Right atrium auricular region (tissue), 2 donors: ENCODE results near the gene LYRM7. TPM values are rescaled to one million over a fixed set of nuclear protein-coding genes. Genes with fewer than 3 reads are reported as not detected.
A peak's percentile ranks its signal among the peaks of the same experiment; 100 is the strongest.
"Not testable (repeated sequence)": the region's sequence is repeated elsewhere in the genome, so short reads cannot be mapped to it uniquely, and the experiment has no call there.

Source experiments
- DNase-seq: peaks from one replicate; pipeline ENCODE4 v3.0.0-alpha.2; 2019; ENCODE audit warnings: low spot score
- H3K27ac ChIP-seq, 2 donors: fragments of 200-600 bp; sonication (generic); 1 replicate in 1 of 2; 2 replicates in 1 of 2; pipeline ENCODE4 v1.5.1; 2016 to 2019
- H3K27me3 ChIP-seq, 2 donors: fragments of 200-600 bp; sonication (generic); one replicate each; pipeline versions ENCODE4 v1.5.1 to v1.6.0; 2017 to 2019
- H3K36me3 ChIP-seq: fragments of 200-600 bp; sonication (generic); one replicate; pipeline ENCODE4 v1.5.1; 2016
- H3K4me1 ChIP-seq, 2 donors: fragments of 200-600 bp; sonication (generic); one replicate each; pipeline versions ENCODE4 v1.5.1 to v1.6.0; 2017 to 2019
- H3K4me3 ChIP-seq, 2 donors: fragments of 200-600 bp; sonication (generic); 1 replicate in 1 of 2; 2 replicates in 1 of 2; pipeline ENCODE4 v1.5.1; 2017 to 2019; ENCODE audit warnings: mild to moderate bottlenecking in 1 of 2, moderate library complexity in 1 of 2
- H3K9me3 ChIP-seq, 2 donors: fragments of 200-600 bp; sonication (generic); one replicate each; pipeline ENCODE4 v1.5.1; 2019
- total RNA-seq, 2 donors: library from RNA; depleted of rRNA; stranded (reverse); fragments of >200 nt; gene quantifications; one replicate each; pipeline ENCODE4 v1.1.0, GENCODE V29; 2016
- TF ChIP-seq, protein P1 (sequence below), 2 donors: fragments of 200-600 bp; sonication (generic); IDR thresholded peaks; one replicate each; pipeline ENCODE4 v1.5.1; 2019; ENCODE audit warnings: antibody characterized with exemption in 2 of 2

The LYRM7 gene
- total RNA-seq = 10 to 100 TPM in 1 of 2 donors, 1 to 10 TPM in 1; 7.5 to 30.7 TPM

DNA sequence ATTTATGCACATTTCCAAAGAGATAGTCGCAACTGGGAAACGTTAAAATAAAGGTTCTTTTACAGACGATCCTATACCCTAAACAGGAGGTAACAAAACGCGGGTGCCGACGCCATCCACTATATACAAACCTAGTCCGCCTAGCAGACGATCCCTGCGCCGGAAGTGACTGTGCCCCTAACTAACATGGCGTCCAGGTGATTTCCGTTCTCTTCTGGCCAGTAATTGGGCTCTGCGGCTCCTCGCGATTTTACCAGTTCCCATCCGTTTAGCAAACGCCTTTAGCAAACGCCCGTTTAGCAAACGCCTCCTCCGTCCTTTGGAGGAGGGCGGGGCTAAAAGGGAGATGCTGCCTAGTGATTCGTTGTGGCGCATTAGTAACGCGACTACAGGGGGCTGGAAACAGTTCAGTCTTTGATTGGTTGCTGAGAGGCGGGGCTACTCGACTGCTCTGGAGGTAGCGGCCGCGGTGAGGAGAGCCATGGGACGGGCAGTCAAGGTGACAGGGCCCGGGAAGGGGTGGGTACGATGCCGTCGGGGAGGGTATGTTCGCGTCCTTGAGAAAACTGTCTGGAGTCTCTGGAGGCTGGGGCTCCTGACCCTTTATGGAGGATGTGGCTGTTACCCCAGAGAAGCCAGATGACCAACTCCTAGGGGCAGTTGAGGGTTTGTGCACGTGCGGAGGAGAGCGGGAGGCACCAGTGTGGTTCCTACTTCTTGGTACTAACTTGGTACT, at the start of gene LYRM7:
LYRM7 (plus strand) TSS at position 405 of the 736 bp plus-strand sequence; CDS start at position 482, 77 bp downstream.
- Histone ChIP-seq H3K9me3 (no peaks in the 10 kb centered on the region), H3K4me1 (peaks cover 0 to 20% of the 10 kb centered on the region in 2 donors), H3K36me3 (no peaks in the 10 kb centered on the region), H3K27me3 (no peaks in the 10 kb centered on the region), H3K27ac (peak within 1 kb of the TSS; percentile 80 to 83), H3K4me3 (peak within 1 kb of the TSS; percentile 61 to 68)
- TF ChIP-seq, protein P1, sequence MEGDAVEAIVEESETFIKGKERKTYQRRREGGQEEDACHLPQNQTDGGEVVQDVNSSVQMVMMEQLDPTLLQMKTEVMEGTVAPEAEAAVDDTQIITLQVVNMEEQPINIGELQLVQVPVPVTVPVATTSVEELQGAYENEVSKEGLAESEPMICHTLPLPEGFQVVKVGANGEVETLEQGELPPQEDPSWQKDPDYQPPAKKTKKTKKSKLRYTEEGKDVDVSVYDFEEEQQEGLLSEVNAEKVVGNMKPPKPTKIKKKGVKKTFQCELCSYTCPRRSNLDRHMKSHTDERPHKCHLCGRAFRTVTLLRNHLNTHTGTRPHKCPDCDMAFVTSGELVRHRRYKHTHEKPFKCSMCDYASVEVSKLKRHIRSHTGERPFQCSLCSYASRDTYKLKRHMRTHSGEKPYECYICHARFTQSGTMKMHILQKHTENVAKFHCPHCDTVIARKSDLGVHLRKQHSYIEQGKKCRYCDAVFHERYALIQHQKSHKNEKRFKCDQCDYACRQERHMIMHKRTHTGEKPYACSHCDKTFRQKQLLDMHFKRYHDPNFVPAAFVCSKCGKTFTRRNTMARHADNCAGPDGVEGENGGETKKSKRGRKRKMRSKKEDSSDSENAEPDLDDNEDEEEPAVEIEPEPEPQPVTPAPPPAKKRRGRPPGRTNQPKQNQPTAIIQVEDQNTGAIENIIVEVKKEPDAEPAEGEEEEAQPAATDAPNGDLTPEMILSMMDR (IDR thresholded peaks at IDR 0.05) = no peak
- peak; percentile 97 for DNase-seq

DNA sequence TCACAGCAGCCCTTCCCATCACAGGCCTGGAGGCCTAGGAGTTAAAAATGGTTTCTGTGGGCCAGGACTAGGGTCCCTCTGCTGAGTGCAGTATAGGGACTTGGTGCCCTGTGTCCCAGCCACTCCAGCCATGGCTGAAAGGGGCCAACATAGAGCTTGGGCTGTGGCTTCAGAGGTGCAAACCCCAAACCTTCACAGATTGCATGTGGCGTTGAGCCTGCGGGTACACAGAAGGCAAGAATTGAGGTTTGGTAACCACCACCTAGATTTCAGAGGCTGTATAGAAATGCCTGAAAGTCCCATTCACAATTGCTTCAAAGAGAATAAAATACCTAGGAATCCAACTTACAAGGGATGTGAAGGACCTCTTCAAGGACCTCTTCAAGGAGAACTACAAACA, 43.5 kb upstream of the LYRM7 start:
- H3K9me3 ChIP-seq = peaks cover 0 to 22% of the 10 kb centered on the region in 2 donors
- not testable (repeated sequence) for DNase-seq, H3K4me3 ChIP-seq, H3K27ac ChIP-seq, H3K4me1 ChIP-seq, H3K27me3 ChIP-seq, H3K36me3 ChIP-seq

- Histone ChIP-seq H3K27ac (no peak overlapping the region), H3K4me1 (no peaks in the 10 kb centered on the region), H3K9me3 (peaks cover 0 to 8% of the 10 kb centered on the region in 2 donors), H3K4me3 (no peak overlapping the region), H3K36me3 (no peaks in the 10 kb centered on the region), H3K27me3 (no peaks in the 10 kb centered on the region)
- DNase-seq = no peak
- TF ChIP-seq, protein P1 (IDR thresholded peaks at IDR 0.05) = no peak
Measured at GRCh38 chr5:131129306-131129705, 41.4 kb upstream of the LYRM7 start.

GRCh38 chr5:131133091-131133490, 37.7 kb upstream of the LYRM7 start:
- H3K9me3 ChIP-seq, H3K4me3 ChIP-seq, DNase-seq, H3K27me3 ChIP-seq, H3K4me1 ChIP-seq, H3K36me3 ChIP-seq, H3K27ac ChIP-seq: not testable (repeated sequence)

DNA sequence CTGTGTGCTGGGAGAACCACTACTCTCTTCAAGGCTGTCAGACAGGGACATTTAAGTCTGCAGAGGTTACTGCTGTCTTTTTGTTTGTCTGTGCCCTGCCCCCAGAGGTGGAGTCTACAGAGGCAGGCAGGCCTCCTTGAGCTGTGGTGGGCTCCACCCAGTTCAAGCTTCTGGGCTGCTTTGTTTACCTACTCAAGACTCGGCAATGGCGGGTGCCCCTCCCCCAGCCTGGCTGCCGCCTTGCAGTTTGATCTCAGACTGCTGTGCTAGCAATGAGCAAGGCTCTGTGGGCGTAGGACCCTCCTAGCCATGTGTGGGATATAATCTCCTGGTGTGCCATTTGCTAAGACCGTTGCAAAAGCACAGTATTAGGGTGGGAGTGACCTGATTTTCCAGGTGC, 32.3 kb upstream of the LYRM7 start:
- DNase-seq, H3K4me3 ChIP-seq, H3K27me3 ChIP-seq, H3K36me3 ChIP-seq, H3K4me1 ChIP-seq, H3K9me3 ChIP-seq, H3K27ac ChIP-seq: not testable (repeated sequence)

DNA sequence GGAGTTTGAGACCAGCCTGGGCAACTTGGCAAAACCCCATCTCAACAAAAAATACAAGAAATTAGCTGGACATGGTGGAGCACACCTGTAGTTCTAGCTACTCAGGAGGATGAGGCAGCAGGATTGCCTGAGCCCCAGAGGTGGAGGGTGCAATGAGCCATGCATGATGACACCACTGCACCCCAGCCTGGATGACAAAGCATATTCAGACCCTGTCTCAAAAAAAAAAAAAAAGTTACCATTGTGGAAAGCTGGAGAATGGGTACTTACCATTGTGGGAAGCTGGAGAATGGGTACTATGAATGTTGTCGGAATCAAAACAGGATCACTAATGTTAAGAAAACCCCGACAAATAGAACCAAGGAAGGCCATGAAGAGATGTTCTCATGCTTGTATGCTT, 31.4 kb upstream of the LYRM7 start:
- Histone ChIP-seq H3K4me1 (no peaks in the 10 kb centered on the region), H3K27ac (no peak overlapping the region), H3K36me3 (no peaks in the 10 kb centered on the region), H3K9me3 (no peaks in the 10 kb centered on the region), H3K27me3 (no peaks in the 10 kb centered on the region), H3K4me3 (no peak overlapping the region)
- TF ChIP-seq, protein P1 (IDR thresholded peaks at IDR 0.05) = no peak
- no peak for DNase-seq

DNA sequence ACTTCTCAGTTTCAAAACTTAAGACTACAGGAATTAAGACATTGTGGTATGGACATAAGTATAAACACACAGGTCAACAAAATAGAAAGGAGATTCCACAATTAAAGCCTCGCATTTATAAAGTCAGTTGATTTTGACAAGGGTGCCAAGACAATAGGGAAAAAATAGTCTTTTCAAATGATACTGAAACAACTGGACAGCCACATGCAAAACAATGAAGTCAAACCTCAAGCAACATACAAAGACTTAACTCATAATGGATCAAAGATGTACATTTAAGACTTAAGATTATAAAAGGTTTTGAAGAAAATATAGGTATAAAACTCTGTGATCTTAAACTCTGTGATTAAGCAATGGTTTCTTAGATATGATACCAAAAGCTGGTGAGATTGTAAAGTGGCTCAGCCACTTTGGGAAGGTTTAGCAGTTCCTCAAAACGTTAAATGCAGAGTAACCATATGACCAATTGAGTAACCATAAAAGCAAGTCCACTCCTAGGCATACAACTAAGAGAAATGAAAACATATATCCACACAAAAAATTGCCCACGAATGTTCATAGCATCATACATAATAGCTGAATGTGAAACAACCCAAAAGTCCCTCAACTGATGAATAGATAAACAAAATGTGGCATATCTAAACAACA, 27.6 kb upstream of the LYRM7 start:
- Histone ChIP-seq H3K4me1 (no peaks in the 10 kb centered on the region), H3K27ac (no peak overlapping the region)

More for the DNA sequence above, 27.6 kb upstream of the LYRM7 start:
- H3K9me3 ChIP-seq = no peaks in the 10 kb centered on the region
- no peaks in the 10 kb centered on the region for H3K36me3 ChIP-seq
- no peak overlapping the region for H3K4me3 ChIP-seq
- TF ChIP-seq, protein P1 (IDR thresholded peaks at IDR 0.05) = no peak
- DNase-seq = no peak
- no peaks in the 10 kb centered on the region for H3K27me3 ChIP-seq
